NCI-H128 (cell line): ENCODE data around the gene C1QTNF8.

Experiments used
- DNase-seq: peaks from one replicate; lab custom pipeline; 2025; ENCODE audit not compliant: unreplicated experiment; lab: John Stamatoyannopoulos, UW

The C1QTNF8 gene

GRCh38 chr16:1048442-1049112 is 47.5 kb downstream of the C1QTNF8 start:
- no peak for DNase-seq

GRCh38 chr16:1047801-1048200 is 48.2 kb downstream of the C1QTNF8 start:
- DNase-seq = no peak

GRCh38 chr16:1047123-1047522 is 48.9 kb downstream of the C1QTNF8 start:
- no peak for DNase-seq

- DNase-seq = no peak
Measured at GRCh38 chr16:1045993-1046911, 49.8 kb downstream of the C1QTNF8 start.

- no peak for DNase-seq
Measured at GRCh38 chr16:1045310-1045992, 50.6 kb downstream of the C1QTNF8 start.

- DNase-seq = no peak
Measured at GRCh38 chr16:1044460-1045309, 51.4 kb downstream of the C1QTNF8 start.

GRCh38 chr16:1043881-1044451 is 52.1 kb downstream of the C1QTNF8 start:
- no peak for DNase-seq

- no peak for DNase-seq
Measured at GRCh38 chr16:1042866-1043265, 53.2 kb downstream of the C1QTNF8 start.

GRCh38 chr16:1042049-1042744 is 53.8 kb downstream of the C1QTNF8 start:
- DNase-seq = no peak

GRCh38 chr16:1040346-1040745 is 55.7 kb downstream of the C1QTNF8 start:
- no peak for DNase-seq

GRCh38 chr16:1039762-1040161 is 56.3 kb downstream of the C1QTNF8 start:
- DNase-seq = no peak

- DNase-seq = no peak
Measured at GRCh38 chr16:1038932-1039331, 57.1 kb downstream of the C1QTNF8 start.
